ENCODE results near the gene ELOVL4.

DNA sequence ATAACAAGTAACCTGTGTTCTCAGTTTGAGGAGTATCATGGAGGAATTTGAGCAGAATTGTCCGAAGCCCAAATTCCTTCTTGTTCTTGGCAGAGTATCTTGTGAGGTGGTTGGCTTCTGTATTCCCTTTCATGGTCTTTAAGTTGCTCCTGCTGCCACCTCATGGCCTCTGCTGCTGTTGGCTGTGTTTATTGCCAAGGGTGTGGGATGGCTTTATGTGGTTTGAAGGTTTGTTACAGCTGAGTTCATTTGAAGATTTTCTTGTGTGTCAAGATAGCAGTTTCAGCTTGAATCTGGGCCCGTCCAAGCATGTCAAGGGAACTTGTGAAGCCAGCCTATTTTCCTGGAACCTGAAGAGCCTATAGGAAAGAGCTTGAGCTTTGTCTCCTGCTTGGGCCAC, 36.9 kb upstream of the ELOVL4 start:
- TF ChIP-seq, protein P1, sequence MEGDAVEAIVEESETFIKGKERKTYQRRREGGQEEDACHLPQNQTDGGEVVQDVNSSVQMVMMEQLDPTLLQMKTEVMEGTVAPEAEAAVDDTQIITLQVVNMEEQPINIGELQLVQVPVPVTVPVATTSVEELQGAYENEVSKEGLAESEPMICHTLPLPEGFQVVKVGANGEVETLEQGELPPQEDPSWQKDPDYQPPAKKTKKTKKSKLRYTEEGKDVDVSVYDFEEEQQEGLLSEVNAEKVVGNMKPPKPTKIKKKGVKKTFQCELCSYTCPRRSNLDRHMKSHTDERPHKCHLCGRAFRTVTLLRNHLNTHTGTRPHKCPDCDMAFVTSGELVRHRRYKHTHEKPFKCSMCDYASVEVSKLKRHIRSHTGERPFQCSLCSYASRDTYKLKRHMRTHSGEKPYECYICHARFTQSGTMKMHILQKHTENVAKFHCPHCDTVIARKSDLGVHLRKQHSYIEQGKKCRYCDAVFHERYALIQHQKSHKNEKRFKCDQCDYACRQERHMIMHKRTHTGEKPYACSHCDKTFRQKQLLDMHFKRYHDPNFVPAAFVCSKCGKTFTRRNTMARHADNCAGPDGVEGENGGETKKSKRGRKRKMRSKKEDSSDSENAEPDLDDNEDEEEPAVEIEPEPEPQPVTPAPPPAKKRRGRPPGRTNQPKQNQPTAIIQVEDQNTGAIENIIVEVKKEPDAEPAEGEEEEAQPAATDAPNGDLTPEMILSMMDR (IDR thresholded peaks at IDR 0.05; ENCODE audit: low read length) = no peak
- TF ChIP-seq EZH2phosphoT487 (IDR thresholded peaks at IDR 0.05; ENCODE audit: low read length) (no peak), EZH2 (optimal IDR thresholded peaks at IDR 0.05; ENCODE audit: low read depth, low read length) (no peak)
